Measurements from ENCODE around the gene NCOA3.

Gene NCOA3

DNA sequence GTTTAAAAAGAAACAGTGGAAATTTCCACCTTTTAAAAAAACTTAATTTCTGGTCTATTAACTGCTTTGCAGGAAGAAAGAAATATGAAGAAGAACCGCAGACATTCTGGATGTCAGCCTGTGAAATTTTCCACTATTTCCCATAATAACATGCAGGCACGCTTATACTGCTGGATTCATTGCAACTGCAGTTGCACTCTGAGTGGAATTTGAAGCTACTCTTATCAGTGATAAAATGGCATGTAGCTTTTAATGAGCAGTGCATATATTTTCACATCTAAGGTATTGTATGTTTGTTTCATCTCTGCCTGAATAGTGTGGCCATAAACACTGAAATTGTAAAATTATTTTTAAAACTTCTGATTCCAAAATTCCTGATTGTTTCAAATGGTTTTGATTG is 28.2 kb downstream of the NCOA3 start:
- no peaks in the 10 kb centered on the region for H3K27me3 ChIP-seq (ENCODE audit: low read depth, low read length)
- no peak overlapping the region for H3K4me3 ChIP-seq (ENCODE audit: low read depth in 1 of 2, low read length in 2 of 2)
- H3K36me3 ChIP-seq (ENCODE audit: control insufficient read depth in 1 of 2, insufficient read depth in 2 of 2, low read length in 2 of 2) = no peaks in the 10 kb centered on the region
- H3K27ac ChIP-seq (ENCODE audit: low read length) = no peak overlapping the region
- H3K4me1 ChIP-seq (ENCODE audit: control insufficient read depth in 1 of 2, insufficient read depth in 2 of 2, low read length in 2 of 2) = no peaks in the 10 kb centered on the region
- H3K9me3 ChIP-seq (ENCODE audit: control insufficient read depth in 1 of 2, low read length in 2 of 2) = peaks cover 0 to 3% of the 10 kb centered on the region in 2 donors

GRCh38 chr20:47531458-47531857 is 29.8 kb downstream of the NCOA3 start:
- H3K27me3 ChIP-seq (ENCODE audit: low read depth, low read length) = no peaks in the 10 kb centered on the region
- peaks cover 0 to 3% of the 10 kb centered on the region in 2 donors for H3K4me1 ChIP-seq (ENCODE audit: control insufficient read depth in 1 of 2, insufficient read depth in 2 of 2, low read length in 2 of 2)
- H3K36me3 ChIP-seq (ENCODE audit: control insufficient read depth in 1 of 2, insufficient read depth in 2 of 2, low read length in 2 of 2) = no peaks in the 10 kb centered on the region
- peaks cover 0 to 3% of the 10 kb centered on the region in 2 donors for H3K9me3 ChIP-seq (ENCODE audit: control insufficient read depth in 1 of 2, low read length in 2 of 2)
- no peak overlapping the region for H3K4me3 ChIP-seq (ENCODE audit: low read depth in 1 of 2, low read length in 2 of 2)
- no peak overlapping the region for H3K27ac ChIP-seq (ENCODE audit: low read length)

GRCh38 chr20:47532002-47532401 is 30.3 kb downstream of the NCOA3 start:
- Histone ChIP-seq H3K27ac (ENCODE audit: low read length) (no peak overlapping the region), H3K4me1 (ENCODE audit: control insufficient read depth in 1 of 2, insufficient read depth in 2 of 2, low read length in 2 of 2) (peaks cover 0 to 3% of the 10 kb centered on the region in 2 donors), H3K27me3 (ENCODE audit: low read depth, low read length) (no peaks in the 10 kb centered on the region), H3K4me3 (ENCODE audit: low read depth in 1 of 2, low read length in 2 of 2) (no peak overlapping the region), H3K36me3 (ENCODE audit: control insufficient read depth in 1 of 2, insufficient read depth in 2 of 2, low read length in 2 of 2) (no peaks in the 10 kb centered on the region), H3K9me3 (ENCODE audit: control insufficient read depth in 1 of 2, low read length in 2 of 2) (peaks cover 0 to 1% of the 10 kb centered on the region in 2 donors)

DNA sequence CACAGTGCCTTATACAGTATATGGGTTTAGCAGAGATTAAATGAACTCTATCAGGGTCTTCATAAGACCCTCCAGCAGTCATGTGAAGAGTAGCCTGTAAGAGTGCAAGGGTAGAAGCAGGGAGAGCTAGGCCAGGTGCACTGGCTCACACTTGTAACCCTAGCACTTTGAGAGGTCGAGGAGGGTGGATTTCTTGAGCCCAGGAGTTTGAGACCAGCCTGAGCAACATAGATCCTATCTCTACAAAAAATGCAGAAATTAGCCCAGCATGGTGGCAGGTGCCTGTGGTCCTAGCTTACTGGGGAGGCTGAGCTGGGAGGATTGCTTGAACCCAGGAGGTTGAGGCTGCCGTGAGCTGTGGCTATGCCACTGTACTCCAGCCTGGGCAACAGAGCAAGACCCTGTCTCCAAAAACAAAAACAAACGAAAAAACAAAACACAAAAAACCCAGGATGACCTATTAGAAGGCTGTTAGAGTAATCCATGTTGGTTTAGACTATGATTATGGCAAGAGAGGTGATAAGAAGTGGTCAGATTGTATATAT is 31.9 kb downstream of the NCOA3 start:
- Histone ChIP-seq H3K27me3 (ENCODE audit: low read depth, low read length) (no peaks in the 10 kb centered on the region), H3K4me3 (ENCODE audit: low read depth in 1 of 2, low read length in 2 of 2) (no peak overlapping the region), H3K27ac (ENCODE audit: low read length) (no peak overlapping the region), H3K36me3 (ENCODE audit: control insufficient read depth in 1 of 2, insufficient read depth in 2 of 2, low read length in 2 of 2) (no peaks in the 10 kb centered on the region), H3K9me3 (ENCODE audit: control insufficient read depth in 1 of 2, low read length in 2 of 2) (no peaks in the 10 kb centered on the region), H3K4me1 (ENCODE audit: control insufficient read depth in 1 of 2, insufficient read depth in 2 of 2, low read length in 2 of 2) (peaks cover 0 to 3% of the 10 kb centered on the region in 2 donors)

GRCh38 chr20:47534405-47534804 is 32.7 kb downstream of the NCOA3 start:
- Histone ChIP-seq H3K9me3 (ENCODE audit: control insufficient read depth in 1 of 2, low read length in 2 of 2) (no peaks in the 10 kb centered on the region), H3K27ac (ENCODE audit: low read length) (no peak overlapping the region), H3K36me3 (ENCODE audit: control insufficient read depth in 1 of 2, insufficient read depth in 2 of 2, low read length in 2 of 2) (no peaks in the 10 kb centered on the region), H3K4me1 (ENCODE audit: control insufficient read depth in 1 of 2, insufficient read depth in 2 of 2, low read length in 2 of 2) (peaks cover 0 to 3% of the 10 kb centered on the region in 2 donors), H3K27me3 (ENCODE audit: low read depth, low read length) (no peaks in the 10 kb centered on the region), H3K4me3 (ENCODE audit: low read depth in 1 of 2, low read length in 2 of 2) (no peak overlapping the region)

GRCh38 chr20:47535088-47535487 is 33.4 kb downstream of the NCOA3 start:
- Histone ChIP-seq H3K27ac (ENCODE audit: low read length) (no peak overlapping the region), H3K9me3 (ENCODE audit: control insufficient read depth in 1 of 2, low read length in 2 of 2) (no peaks in the 10 kb centered on the region), H3K4me1 (ENCODE audit: control insufficient read depth in 1 of 2, insufficient read depth in 2 of 2, low read length in 2 of 2) (peaks cover 0 to 3% of the 10 kb centered on the region in 2 donors), H3K4me3 (ENCODE audit: low read depth in 1 of 2, low read length in 2 of 2) (no peak overlapping the region), H3K36me3 (ENCODE audit: control insufficient read depth in 1 of 2, insufficient read depth in 2 of 2, low read length in 2 of 2) (no peaks in the 10 kb centered on the region), H3K27me3 (ENCODE audit: low read depth, low read length) (no peaks in the 10 kb centered on the region)

DNA sequence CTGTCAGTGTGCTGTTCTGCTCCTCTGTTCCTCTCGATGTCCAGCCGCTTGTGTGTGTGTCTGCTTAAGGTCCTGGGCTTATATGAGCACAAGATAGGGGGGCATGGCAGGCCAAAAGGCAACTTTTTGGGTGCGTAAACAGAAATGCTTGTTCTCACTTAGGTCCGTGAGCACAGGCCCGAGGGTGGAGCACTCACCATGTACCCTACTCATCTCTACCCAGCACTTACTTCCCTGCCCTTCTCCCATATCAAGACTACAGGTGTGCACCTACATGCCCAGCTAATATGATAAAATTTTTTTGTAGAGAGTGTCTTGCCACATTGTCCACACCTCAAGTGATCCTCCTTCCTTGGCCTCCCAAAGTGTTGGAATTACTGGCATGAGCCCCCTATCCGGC is 34.3 kb downstream of the NCOA3 start:
- no peak overlapping the region for H3K4me3 ChIP-seq (ENCODE audit: low read depth in 1 of 2, low read length in 2 of 2)
- no peaks in the 10 kb centered on the region for H3K36me3 ChIP-seq (ENCODE audit: control insufficient read depth in 1 of 2, insufficient read depth in 2 of 2, low read length in 2 of 2)
- H3K27ac ChIP-seq (ENCODE audit: low read length) = no peak overlapping the region
- H3K27me3 ChIP-seq (ENCODE audit: low read depth, low read length) = no peaks in the 10 kb centered on the region
- H3K9me3 ChIP-seq (ENCODE audit: control insufficient read depth in 1 of 2, low read length in 2 of 2) = no peaks in the 10 kb centered on the region
- peaks cover 3 to 5% of the 10 kb centered on the region in 2 donors for H3K4me1 ChIP-seq (ENCODE audit: control insufficient read depth in 1 of 2, insufficient read depth in 2 of 2, low read length in 2 of 2)

DNA sequence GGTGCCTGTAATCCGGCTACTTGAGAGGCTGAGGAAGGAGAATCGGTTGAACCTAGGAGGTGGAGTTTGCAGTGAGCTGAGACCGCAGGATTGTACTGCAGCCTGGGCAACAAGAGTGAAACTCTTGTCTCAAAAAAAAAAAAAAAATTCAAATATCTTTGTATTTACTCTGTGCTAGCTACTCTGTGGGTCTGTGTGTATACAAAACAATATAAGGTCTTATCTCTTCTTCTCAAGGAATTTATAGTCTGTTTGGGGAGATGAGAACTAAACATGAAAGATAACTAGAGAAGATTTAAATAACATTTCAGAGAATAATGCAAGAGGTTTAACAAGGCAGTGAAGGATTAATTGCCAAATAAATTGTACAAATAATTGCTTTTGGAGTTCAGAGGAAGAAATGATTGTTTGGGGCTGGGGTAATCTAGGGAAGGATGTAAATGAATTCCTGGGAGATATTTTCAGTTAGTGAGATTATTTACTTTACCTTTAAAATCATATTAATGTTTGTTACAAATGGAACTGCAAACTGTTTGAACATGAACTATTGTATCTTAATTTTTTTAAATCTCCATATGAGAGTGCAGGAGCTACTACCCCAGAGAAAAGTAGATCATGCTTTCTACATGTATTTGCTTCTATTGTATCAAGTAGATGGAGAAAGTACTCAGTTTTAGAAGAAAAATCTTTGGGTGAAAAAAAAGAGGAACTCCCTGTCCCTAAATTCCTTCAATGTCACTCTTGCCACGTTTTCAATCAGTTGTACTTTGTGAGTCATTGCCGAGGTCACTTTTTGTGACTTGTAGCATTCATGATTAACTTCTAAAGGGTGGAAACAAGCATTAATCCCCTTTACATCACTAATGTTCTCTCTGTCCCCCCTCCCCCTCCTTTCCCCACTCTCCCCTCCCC is 39.0 kb downstream of the NCOA3 start:
- Histone ChIP-seq H3K27ac (ENCODE audit: low read length) (no peak overlapping the region), H3K4me1 (ENCODE audit: control insufficient read depth in 1 of 2, insufficient read depth in 2 of 2, low read length in 2 of 2) (peaks cover 3 to 17% of the 10 kb centered on the region in 2 donors)

DNA sequence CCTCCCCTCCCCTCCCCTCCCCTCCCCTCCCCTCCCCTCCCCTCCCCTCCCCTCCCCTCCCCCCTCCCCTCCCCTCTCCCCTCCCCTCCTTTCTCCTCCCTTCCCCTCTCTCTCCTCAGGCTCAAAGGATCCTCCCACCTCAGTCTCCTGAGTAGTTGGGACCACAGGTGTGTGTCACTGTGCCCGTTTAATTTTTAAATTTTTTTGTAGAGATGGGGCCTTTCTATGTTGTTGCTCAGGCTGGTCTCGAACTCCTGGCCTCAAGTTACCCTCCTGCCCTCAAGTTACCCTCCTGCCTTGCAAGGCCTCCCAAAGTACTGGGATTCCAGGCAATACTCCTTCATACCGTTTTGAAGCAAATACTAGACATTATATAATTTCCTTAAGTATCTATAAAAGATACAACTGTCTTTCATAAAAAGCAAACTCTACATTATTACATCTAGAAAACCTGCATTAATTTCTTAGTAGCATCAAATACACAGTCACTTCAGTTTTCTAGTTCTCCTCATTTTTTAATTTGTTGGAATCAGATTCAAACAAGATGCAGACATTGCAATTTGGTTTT is 39.8 kb downstream of the NCOA3 start:
- Histone ChIP-seq H3K4me1 (ENCODE audit: control insufficient read depth in 1 of 2, insufficient read depth in 2 of 2, low read length in 2 of 2) (peaks cover 0 to 20% of the 10 kb centered on the region in 2 donors), H3K27me3 (ENCODE audit: low read depth, low read length) (no peaks in the 10 kb centered on the region), H3K9me3 (ENCODE audit: control insufficient read depth in 1 of 2, low read length in 2 of 2) (no peaks in the 10 kb centered on the region), H3K36me3 (ENCODE audit: control insufficient read depth in 1 of 2, insufficient read depth in 2 of 2, low read length in 2 of 2) (no peaks in the 10 kb centered on the region), H3K27ac (ENCODE audit: low read length) (no peak overlapping the region), H3K4me3 (ENCODE audit: low read depth in 1 of 2, low read length in 2 of 2) (no peak overlapping the region)

More for the DNA sequence above, 39.0 kb downstream of the NCOA3 start:
- H3K27me3 ChIP-seq (ENCODE audit: low read depth, low read length) = no peaks in the 10 kb centered on the region
- H3K36me3 ChIP-seq (ENCODE audit: control insufficient read depth in 1 of 2, insufficient read depth in 2 of 2, low read length in 2 of 2) = no peaks in the 10 kb centered on the region
- H3K4me3 ChIP-seq (ENCODE audit: low read depth in 1 of 2, low read length in 2 of 2) = no peak overlapping the region
- no peaks in the 10 kb centered on the region for H3K9me3 ChIP-seq (ENCODE audit: control insufficient read depth in 1 of 2, low read length in 2 of 2)

- no peak overlapping the region for H3K4me3 ChIP-seq (ENCODE audit: low read depth in 1 of 2, low read length in 2 of 2)
- H3K27me3 ChIP-seq (ENCODE audit: low read depth, low read length) = no peaks in the 10 kb centered on the region
- H3K4me1 ChIP-seq (ENCODE audit: control insufficient read depth in 1 of 2, insufficient read depth in 2 of 2, low read length in 2 of 2) = peaks cover 0 to 20% of the 10 kb centered on the region in 2 donors
- H3K9me3 ChIP-seq (ENCODE audit: control insufficient read depth in 1 of 2, low read length in 2 of 2) = no peaks in the 10 kb centered on the region
- no peak overlapping the region for H3K27ac ChIP-seq (ENCODE audit: low read length)
- no peaks in the 10 kb centered on the region for H3K36me3 ChIP-seq (ENCODE audit: control insufficient read depth in 1 of 2, insufficient read depth in 2 of 2, low read length in 2 of 2)
Observed at GRCh38 chr20:47543006-47543431, 41.3 kb downstream of the NCOA3 start.

GRCh38 chr20:47544240-47544639 is 42.6 kb downstream of the NCOA3 start:
- Histone ChIP-seq H3K9me3 (ENCODE audit: control insufficient read depth in 1 of 2, low read length in 2 of 2) (no peaks in the 10 kb centered on the region), H3K36me3 (ENCODE audit: control insufficient read depth in 1 of 2, insufficient read depth in 2 of 2, low read length in 2 of 2) (no peaks in the 10 kb centered on the region), H3K4me3 (ENCODE audit: low read depth in 1 of 2, low read length in 2 of 2) (no peak overlapping the region), H3K27ac (ENCODE audit: low read length) (no peak overlapping the region), H3K4me1 (ENCODE audit: control insufficient read depth in 1 of 2, insufficient read depth in 2 of 2, low read length in 2 of 2) (peaks cover 0 to 21% of the 10 kb centered on the region in 2 donors), H3K27me3 (ENCODE audit: low read depth, low read length) (no peaks in the 10 kb centered on the region)

Data from muscle layer of duodenum (tissue), 2 donors.